Rectal smooth muscle tissue (tissue), 1 donor: ENCODE results near the gene LTV1.

ENCODE experiments used
- H3K27ac ChIP-seq: one replicate; pipeline ENCODE4 v1.7.0; 2013; ENCODE audit warnings: low read depth, low read length, inconsistent platforms
- H3K27me3 ChIP-seq: one replicate; pipeline ENCODE4 v1.7.0; 2013; ENCODE audit warnings: low read length; ENCODE audit not compliant: control insufficient read depth, insufficient read depth
- H3K36me3 ChIP-seq: one replicate; pipeline ENCODE4 v1.7.0; 2013; ENCODE audit warnings: low read length; ENCODE audit not compliant: control insufficient read depth, insufficient read depth
- H3K4me1 ChIP-seq: one replicate; pipeline ENCODE4 v1.7.0; 2013; ENCODE audit warnings: low read length; ENCODE audit not compliant: control insufficient read depth, insufficient read depth
- H3K4me3 ChIP-seq: one replicate; pipeline ENCODE4 v1.7.0; 2013; ENCODE audit warnings: low read length
- H3K9ac ChIP-seq: one replicate; pipeline ENCODE4 v1.7.0; 2013; ENCODE audit warnings: low read length

LTV1 gene

DNA sequence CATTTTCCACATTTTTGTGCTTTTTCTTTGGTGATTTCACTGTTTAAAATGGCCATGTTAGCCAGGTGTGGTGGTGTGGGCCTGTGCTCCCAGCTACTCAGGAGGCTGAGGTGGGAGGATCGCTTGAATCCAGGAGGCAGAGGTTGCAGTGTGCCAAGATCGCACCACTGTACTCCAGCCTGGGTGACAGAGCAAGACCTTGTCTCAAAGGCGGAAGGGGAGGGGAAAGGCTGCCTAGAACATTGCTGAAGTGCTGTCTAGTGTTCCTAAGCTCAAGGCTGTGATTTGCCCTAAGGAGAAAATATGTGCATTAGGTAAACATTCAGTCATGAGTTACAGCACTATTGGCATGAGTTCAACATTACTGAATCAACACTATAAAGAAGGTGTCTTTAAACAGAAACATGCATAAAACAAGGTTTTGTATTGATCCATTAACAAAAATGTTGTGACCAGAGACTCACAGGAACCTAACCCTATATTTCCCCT is 35.2 kb downstream of the LTV1 start:
- no peaks in the 10 kb centered on the region for H3K4me1 ChIP-seq
- no peaks in the 10 kb centered on the region for H3K36me3 ChIP-seq
- H3K27me3 ChIP-seq, result no peaks in the 10 kb centered on the region

GRCh38 chr6:143880412-143880811 is 37.3 kb downstream of the LTV1 start:
- H3K27ac ChIP-seq, result no peak overlapping the region
- no peak overlapping the region for H3K4me3 ChIP-seq
- H3K9ac ChIP-seq, result no peak overlapping the region
- H3K4me1 ChIP-seq, result no peaks in the 10 kb centered on the region
- H3K27me3 ChIP-seq, result no peaks in the 10 kb centered on the region
- no peaks in the 10 kb centered on the region for H3K36me3 ChIP-seq

More for the DNA sequence above, 35.2 kb downstream of the LTV1 start:
- H3K27ac ChIP-seq, result no peak overlapping the region
- no peak overlapping the region for H3K4me3 ChIP-seq
- H3K9ac ChIP-seq, result no peak overlapping the region

GRCh38 chr6:143882401-143882930 is 39.3 kb downstream of the LTV1 start:
- H3K4me3 ChIP-seq, result no peak overlapping the region
- H3K36me3 ChIP-seq, result no peaks in the 10 kb centered on the region
- no peaks in the 10 kb centered on the region for H3K27me3 ChIP-seq
- no peak overlapping the region for H3K9ac ChIP-seq
- no peaks in the 10 kb centered on the region for H3K4me1 ChIP-seq
- peak overlapping the region; percentile 24 for H3K27ac ChIP-seq

DNA sequence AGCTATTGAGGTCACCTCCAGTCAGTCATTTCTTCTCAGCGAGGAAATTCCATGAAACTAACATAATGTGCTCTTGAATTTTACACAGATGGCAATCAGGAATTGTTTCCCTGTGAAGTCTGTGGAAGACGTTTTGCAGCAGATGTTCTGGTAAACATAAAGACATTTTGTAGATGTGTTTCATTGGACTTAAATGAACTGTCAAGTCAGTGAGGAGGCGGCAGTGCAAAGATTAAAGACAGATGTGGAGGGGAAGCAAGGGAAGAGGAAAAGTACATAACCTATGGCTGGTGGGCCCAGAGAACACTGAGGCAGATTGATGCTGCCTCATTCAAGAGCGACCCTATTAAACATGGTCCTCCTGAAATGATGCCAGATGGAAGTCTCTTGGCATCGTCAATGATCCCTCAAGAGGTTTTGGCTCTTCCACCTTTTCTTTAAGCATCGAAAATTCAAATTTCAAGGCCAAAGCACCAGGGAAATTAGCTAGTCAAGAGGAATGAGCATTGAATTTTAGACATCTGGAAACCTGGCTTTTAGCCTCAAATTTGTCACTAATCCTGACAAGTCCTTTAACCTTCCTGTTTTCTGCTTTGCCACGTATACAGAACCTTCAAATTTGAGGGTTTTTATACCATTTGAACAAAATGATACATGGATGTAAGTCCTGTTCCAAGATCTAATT is 41.2 kb downstream of the LTV1 start:
- Histone ChIP-seq H3K27me3 (no peaks in the 10 kb centered on the region), H3K36me3 (no peaks in the 10 kb centered on the region), H3K4me3 (no peak overlapping the region), H3K27ac (no peak overlapping the region), H3K9ac (no peak overlapping the region), H3K4me1 (no peaks in the 10 kb centered on the region)

- Histone ChIP-seq H3K9ac (no peak overlapping the region), H3K4me1 (no peaks in the 10 kb centered on the region), H3K4me3 (no peak overlapping the region), H3K27ac (no peak overlapping the region), H3K27me3 (no peaks in the 10 kb centered on the region), H3K36me3 (no peaks in the 10 kb centered on the region)
These were observed 42.0 kb downstream of the LTV1 start for GRCh38 chr6:143885116-143885515.

DNA sequence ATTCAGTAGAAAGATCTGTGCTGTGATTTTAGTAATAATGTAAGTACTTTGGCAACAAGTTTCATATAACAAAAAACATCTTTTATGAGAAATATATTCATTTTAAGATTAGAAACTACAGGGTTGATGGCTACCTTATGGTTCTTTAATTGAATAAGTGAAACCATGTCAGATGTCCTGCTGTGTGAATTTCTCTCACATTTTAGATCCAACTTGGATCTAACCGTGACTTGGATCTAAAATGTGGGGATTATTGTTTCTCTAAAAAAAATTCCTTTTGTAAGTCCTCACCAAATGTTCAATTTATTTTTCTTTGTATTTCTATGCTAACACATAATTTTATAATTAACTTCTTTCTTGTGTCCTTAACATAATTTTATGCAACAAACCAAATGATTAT is 51.5 kb downstream of the LTV1 start:
- Histone ChIP-seq H3K4me3 (no peak overlapping the region), H3K36me3 (no peaks in the 10 kb centered on the region), H3K9ac (no peak overlapping the region), H3K27ac (no peak overlapping the region), H3K4me1 (no peaks in the 10 kb centered on the region), H3K27me3 (no peaks in the 10 kb centered on the region)

DNA sequence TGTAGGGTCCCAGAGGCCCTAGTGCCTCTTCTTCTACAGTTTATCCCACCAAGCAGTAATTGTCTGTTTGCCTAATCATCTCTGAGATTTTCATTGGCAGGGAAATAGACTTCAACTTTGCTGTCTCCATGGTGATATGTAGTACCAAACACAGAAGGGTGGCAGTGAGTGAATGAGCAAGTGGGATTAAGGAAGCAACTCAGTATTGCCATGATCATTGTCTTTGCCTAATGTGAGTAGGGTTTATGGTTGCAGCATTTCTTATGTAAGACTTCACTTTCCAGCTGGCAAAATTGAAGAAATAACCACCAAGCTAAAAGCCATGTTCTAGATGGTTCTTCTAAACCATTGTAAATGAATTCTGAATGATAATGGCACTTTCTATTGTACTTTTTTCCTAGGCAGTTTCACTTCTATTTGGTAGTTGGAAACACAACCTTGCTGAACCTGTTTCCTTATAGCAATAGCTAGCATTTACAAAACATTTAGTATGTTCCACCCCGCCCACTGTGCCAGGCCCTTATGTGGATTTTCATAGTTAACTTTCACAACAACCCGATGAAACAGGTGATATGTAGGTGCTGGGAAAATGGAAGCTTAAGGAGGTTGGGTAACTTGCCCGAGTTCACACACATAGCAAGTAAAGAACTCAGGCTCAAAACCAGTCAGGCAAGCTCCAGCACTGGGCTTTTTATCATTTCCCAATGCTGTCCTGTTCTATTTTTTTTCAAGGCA is 53.2 kb downstream of the LTV1 start:
- Histone ChIP-seq H3K27ac (no peak overlapping the region), H3K27me3 (no peaks in the 10 kb centered on the region), H3K36me3 (no peaks in the 10 kb centered on the region), H3K9ac (no peak overlapping the region), H3K4me1 (no peaks in the 10 kb centered on the region), H3K4me3 (no peak overlapping the region)

DNA sequence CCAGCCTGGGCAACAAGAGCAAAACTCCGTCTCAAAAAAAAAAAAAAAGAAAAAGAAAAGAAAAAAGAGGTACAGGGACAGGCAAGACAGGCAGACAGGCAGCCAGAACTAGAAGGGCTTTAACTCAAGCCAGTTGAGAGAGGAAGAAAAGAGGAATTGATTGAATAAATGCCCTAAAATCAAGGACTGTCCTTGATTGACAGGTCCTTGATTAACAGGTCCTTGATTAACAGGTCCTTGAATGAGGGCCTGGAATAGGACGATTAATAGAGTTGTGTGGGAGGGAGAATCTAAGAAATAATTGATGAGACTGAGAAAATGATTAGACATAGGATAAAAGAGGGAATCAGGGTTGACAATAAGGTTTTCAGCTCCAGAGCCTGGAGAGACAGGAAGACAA is 57.2 kb downstream of the LTV1 start:
- peaks cover 2% of the 10 kb centered on the region for H3K4me1 ChIP-seq
- H3K36me3 ChIP-seq, result no peaks in the 10 kb centered on the region
- no peak overlapping the region for H3K4me3 ChIP-seq
- H3K9ac ChIP-seq, result no peak overlapping the region
- H3K27me3 ChIP-seq, result no peaks in the 10 kb centered on the region
- no peak overlapping the region for H3K27ac ChIP-seq

GRCh38 chr6:143901885-143902750 is 59.0 kb downstream of the LTV1 start:
- H3K27ac ChIP-seq, result peak overlapping the region; percentile 7

GRCh38 chr6:143902827-143903226 is 59.7 kb downstream of the LTV1 start:
- Histone ChIP-seq H3K4me1 (peaks cover 2% of the 10 kb centered on the region), H3K9ac (no peak overlapping the region), H3K27me3 (no peaks in the 10 kb centered on the region), H3K36me3 (no peaks in the 10 kb centered on the region), H3K27ac (no peak overlapping the region), H3K4me3 (no peak overlapping the region)

More at GRCh38 chr6:143901885-143902750, 59.0 kb downstream of the LTV1 start:
- Histone ChIP-seq H3K9ac (no peak overlapping the region), H3K4me3 (no peak overlapping the region), H3K4me1 (peaks cover 2% of the 10 kb centered on the region), H3K36me3 (no peaks in the 10 kb centered on the region), H3K27me3 (no peaks in the 10 kb centered on the region)

DNA sequence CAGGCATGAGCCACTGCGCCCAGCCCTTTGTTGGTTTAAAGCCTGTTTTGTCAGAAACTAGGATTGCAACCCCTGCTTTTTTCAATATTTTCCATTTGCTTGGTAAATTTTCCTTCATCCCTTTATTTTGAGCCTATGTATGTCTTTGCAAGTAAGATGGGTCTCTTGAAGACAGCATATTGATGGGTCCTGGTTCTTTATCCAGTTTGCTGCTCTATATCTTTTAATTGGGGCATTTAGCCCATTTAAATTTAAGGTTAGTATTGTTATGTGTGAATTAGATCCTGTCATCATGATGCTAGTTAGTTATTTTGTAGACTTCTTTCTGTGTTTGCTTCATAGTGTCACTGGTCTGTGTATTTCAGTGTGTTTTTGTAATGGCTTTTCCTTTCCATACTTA is 67.9 kb downstream of the LTV1 start:
- H3K27ac ChIP-seq, result no peak overlapping the region
- no peaks in the 10 kb centered on the region for H3K27me3 ChIP-seq
- no peaks in the 10 kb centered on the region for H3K36me3 ChIP-seq
- H3K9ac ChIP-seq, result no peak overlapping the region
- no peak overlapping the region for H3K4me3 ChIP-seq
- no peaks in the 10 kb centered on the region for H3K4me1 ChIP-seq

GRCh38 chr6:143912671-143913070 is 69.5 kb downstream of the LTV1 start:
- H3K27me3 ChIP-seq, result no peaks in the 10 kb centered on the region
- H3K9ac ChIP-seq, result no peak overlapping the region
- H3K36me3 ChIP-seq, result no peaks in the 10 kb centered on the region
- H3K4me3 ChIP-seq, result no peak overlapping the region
- H3K27ac ChIP-seq, result no peak overlapping the region
- no peaks in the 10 kb centered on the region for H3K4me1 ChIP-seq
